ENCODE measurements around the gene ICA1.

Gene ICA1

GRCh38 chr7:8290645-8291308 is 28.8 kb upstream of the ICA1 start:
- no peak overlapping the region for H3K27ac ChIP-seq (ENCODE audit: insufficient read depth, low read length, poor library complexity, severe bottlenecking)
- no peaks in the 10 kb centered on the region for H3K4me1 ChIP-seq (ENCODE audit: control insufficient read depth, insufficient read depth, low read length, poor library complexity, severe bottlenecking)
- H3K27me3 ChIP-seq (replicated peaks; ENCODE audit: control insufficient read depth, insufficient read depth, low read length, poor library complexity, severe bottlenecking), result no peaks in the 10 kb centered on the region
- H3K4me3 ChIP-seq (ENCODE audit: insufficient read depth, low read depth, low read length, poor library complexity, severe bottlenecking), result no peak overlapping the region
- no peaks in the 10 kb centered on the region for H3K9me3 ChIP-seq (ENCODE audit: control insufficient read depth, low read length)
- DNase-seq, result no peak
- H3K36me3 ChIP-seq (ENCODE audit: control insufficient read depth, insufficient read depth, low read length), result no peaks in the 10 kb centered on the region

- Histone ChIP-seq H3K9me3 (ENCODE audit: control insufficient read depth, low read length) (no peaks in the 10 kb centered on the region), H3K36me3 (ENCODE audit: control insufficient read depth, insufficient read depth, low read length) (no peaks in the 10 kb centered on the region), H3K4me3 (ENCODE audit: insufficient read depth, low read depth, low read length, poor library complexity, severe bottlenecking) (no peak overlapping the region), H3K4me1 (ENCODE audit: control insufficient read depth, insufficient read depth, low read length, poor library complexity, severe bottlenecking) (no peaks in the 10 kb centered on the region), H3K27me3 (replicated peaks; ENCODE audit: control insufficient read depth, insufficient read depth, low read length, poor library complexity, severe bottlenecking) (no peaks in the 10 kb centered on the region), H3K27ac (ENCODE audit: insufficient read depth, low read length, poor library complexity, severe bottlenecking) (no peak overlapping the region)
- DNase-seq, result no peak
These were observed 24.2 kb upstream of the ICA1 start for GRCh38 chr7:8286118-8286517.

GRCh38 chr7:8285155-8285554 is 23.2 kb upstream of the ICA1 start:
- Histone ChIP-seq H3K36me3 (ENCODE audit: control insufficient read depth, insufficient read depth, low read length) (no peaks in the 10 kb centered on the region), H3K27ac (ENCODE audit: insufficient read depth, low read length, poor library complexity, severe bottlenecking) (no peak overlapping the region), H3K9me3 (ENCODE audit: control insufficient read depth, low read length) (no peaks in the 10 kb centered on the region), H3K27me3 (replicated peaks; ENCODE audit: control insufficient read depth, insufficient read depth, low read length, poor library complexity, severe bottlenecking) (no peaks in the 10 kb centered on the region), H3K4me1 (ENCODE audit: control insufficient read depth, insufficient read depth, low read length, poor library complexity, severe bottlenecking) (no peaks in the 10 kb centered on the region), H3K4me3 (ENCODE audit: insufficient read depth, low read depth, low read length, poor library complexity, severe bottlenecking) (no peak overlapping the region)
- no peak for DNase-seq

GRCh38 chr7:8284606-8285005 is 22.6 kb upstream of the ICA1 start:
- H3K27me3 ChIP-seq (replicated peaks; ENCODE audit: control insufficient read depth, insufficient read depth, low read length, poor library complexity, severe bottlenecking), result no peaks in the 10 kb centered on the region
- H3K4me3 ChIP-seq (ENCODE audit: insufficient read depth, low read depth, low read length, poor library complexity, severe bottlenecking), result no peak overlapping the region
- H3K9me3 ChIP-seq (ENCODE audit: control insufficient read depth, low read length), result no peaks in the 10 kb centered on the region
- no peaks in the 10 kb centered on the region for H3K4me1 ChIP-seq (ENCODE audit: control insufficient read depth, insufficient read depth, low read length, poor library complexity, severe bottlenecking)
- H3K36me3 ChIP-seq (ENCODE audit: control insufficient read depth, insufficient read depth, low read length), result no peaks in the 10 kb centered on the region
- DNase-seq, result no peak
- H3K27ac ChIP-seq (ENCODE audit: insufficient read depth, low read length, poor library complexity, severe bottlenecking), result no peak overlapping the region

- no peak for DNase-seq
- Histone ChIP-seq H3K4me1 (ENCODE audit: control insufficient read depth, insufficient read depth, low read length, poor library complexity, severe bottlenecking) (no peaks in the 10 kb centered on the region), H3K4me3 (ENCODE audit: insufficient read depth, low read depth, low read length, poor library complexity, severe bottlenecking) (no peak overlapping the region), H3K9me3 (ENCODE audit: control insufficient read depth, low read length) (no peaks in the 10 kb centered on the region), H3K36me3 (ENCODE audit: control insufficient read depth, insufficient read depth, low read length) (no peaks in the 10 kb centered on the region), H3K27me3 (replicated peaks; ENCODE audit: control insufficient read depth, insufficient read depth, low read length, poor library complexity, severe bottlenecking) (no peaks in the 10 kb centered on the region), H3K27ac (ENCODE audit: insufficient read depth, low read length, poor library complexity, severe bottlenecking) (no peak overlapping the region)
These were observed 22.0 kb upstream of the ICA1 start for GRCh38 chr7:8283968-8284367.

GRCh38 chr7:8282871-8283270 is 20.9 kb upstream of the ICA1 start:
- no peak for DNase-seq
- Histone ChIP-seq H3K4me1 (ENCODE audit: control insufficient read depth, insufficient read depth, low read length, poor library complexity, severe bottlenecking) (no peaks in the 10 kb centered on the region), H3K4me3 (ENCODE audit: insufficient read depth, low read depth, low read length, poor library complexity, severe bottlenecking) (no peak overlapping the region), H3K27ac (ENCODE audit: insufficient read depth, low read length, poor library complexity, severe bottlenecking) (no peak overlapping the region), H3K9me3 (ENCODE audit: control insufficient read depth, low read length) (no peaks in the 10 kb centered on the region), H3K36me3 (ENCODE audit: control insufficient read depth, insufficient read depth, low read length) (no peaks in the 10 kb centered on the region), H3K27me3 (replicated peaks; ENCODE audit: control insufficient read depth, insufficient read depth, low read length, poor library complexity, severe bottlenecking) (no peaks in the 10 kb centered on the region)

GRCh38 chr7:8282162-8282561 is 20.2 kb upstream of the ICA1 start:
- Histone ChIP-seq H3K4me1 (ENCODE audit: control insufficient read depth, insufficient read depth, low read length, poor library complexity, severe bottlenecking) (no peaks in the 10 kb centered on the region), H3K4me3 (ENCODE audit: insufficient read depth, low read depth, low read length, poor library complexity, severe bottlenecking) (no peak overlapping the region), H3K9me3 (ENCODE audit: control insufficient read depth, low read length) (no peaks in the 10 kb centered on the region), H3K27me3 (replicated peaks; ENCODE audit: control insufficient read depth, insufficient read depth, low read length, poor library complexity, severe bottlenecking) (no peaks in the 10 kb centered on the region), H3K36me3 (ENCODE audit: control insufficient read depth, insufficient read depth, low read length) (no peaks in the 10 kb centered on the region), H3K27ac (ENCODE audit: insufficient read depth, low read length, poor library complexity, severe bottlenecking) (no peak overlapping the region)
- DNase-seq, result no peak

- Histone ChIP-seq H3K27me3 (replicated peaks; ENCODE audit: control insufficient read depth, insufficient read depth, low read length, poor library complexity, severe bottlenecking) (no peaks in the 10 kb centered on the region), H3K36me3 (ENCODE audit: control insufficient read depth, insufficient read depth, low read length) (no peaks in the 10 kb centered on the region), H3K4me1 (ENCODE audit: control insufficient read depth, insufficient read depth, low read length, poor library complexity, severe bottlenecking) (no peaks in the 10 kb centered on the region), H3K4me3 (ENCODE audit: insufficient read depth, low read depth, low read length, poor library complexity, severe bottlenecking) (no peak overlapping the region), H3K27ac (ENCODE audit: insufficient read depth, low read length, poor library complexity, severe bottlenecking) (no peak overlapping the region), H3K9me3 (ENCODE audit: control insufficient read depth, low read length) (no peaks in the 10 kb centered on the region)
- DNase-seq, result no peak
These were observed 16.2 kb upstream of the ICA1 start for GRCh38 chr7:8278183-8278582.

- no peak overlapping the region for H3K27ac ChIP-seq (ENCODE audit: insufficient read depth, low read length, poor library complexity, severe bottlenecking)
- no peaks in the 10 kb centered on the region for H3K9me3 ChIP-seq (ENCODE audit: control insufficient read depth, low read length)
- no peak overlapping the region for H3K4me3 ChIP-seq (ENCODE audit: insufficient read depth, low read depth, low read length, poor library complexity, severe bottlenecking)
- H3K27me3 ChIP-seq (replicated peaks; ENCODE audit: control insufficient read depth, insufficient read depth, low read length, poor library complexity, severe bottlenecking), result no peaks in the 10 kb centered on the region
- no peaks in the 10 kb centered on the region for H3K4me1 ChIP-seq (ENCODE audit: control insufficient read depth, insufficient read depth, low read length, poor library complexity, severe bottlenecking)
- no peak for DNase-seq
- no peaks in the 10 kb centered on the region for H3K36me3 ChIP-seq (ENCODE audit: control insufficient read depth, insufficient read depth, low read length)
These were observed 15.5 kb upstream of the ICA1 start for GRCh38 chr7:8277394-8277982.

GRCh38 chr7:8274589-8274988 is 12.6 kb upstream of the ICA1 start:
- no peaks in the 10 kb centered on the region for H3K4me1 ChIP-seq (ENCODE audit: control insufficient read depth, insufficient read depth, low read length, poor library complexity, severe bottlenecking)

More at GRCh38 chr7:8274589-8274988, 12.6 kb upstream of the ICA1 start:
- no peak for DNase-seq
- H3K27ac ChIP-seq (ENCODE audit: insufficient read depth, low read length, poor library complexity, severe bottlenecking), result no peak overlapping the region
- no peaks in the 10 kb centered on the region for H3K36me3 ChIP-seq (ENCODE audit: control insufficient read depth, insufficient read depth, low read length)
- no peaks in the 10 kb centered on the region for H3K9me3 ChIP-seq (ENCODE audit: control insufficient read depth, low read length)
- peaks cover 3% of the 10 kb centered on the region for H3K27me3 ChIP-seq (replicated peaks; ENCODE audit: control insufficient read depth, insufficient read depth, low read length, poor library complexity, severe bottlenecking)
- no peak overlapping the region for H3K4me3 ChIP-seq (ENCODE audit: insufficient read depth, low read depth, low read length, poor library complexity, severe bottlenecking)

Data from effector memory CD4-positive, alpha-beta T cell (primary cell).